A549 (cell line): ENCODE measurements around the gene DHRS12. TPM values are rescaled to one million over a fixed set of nuclear protein-coding genes. Genes with fewer than 3 reads are reported as not detected.

ENCODE experiments used
- ATAC-seq, 2 experiments: fragments of 200-7000 bp in 1 of 2; fragments of >200 bp in 1 of 2; cut with Nextera tagmentation in 1 of 2; cut with Tn5 transposase in 1 of 2; 3 replicates each; pipeline versions ENCODE4 v1.8.0 to v1.9.1; 2018 to 2020; ENCODE audit warnings: mild to moderate bottlenecking in 1 of 2, moderate library complexity in 1 of 2
- CTCF ChIA-PET: fragments of 300-600 bp; sonication (Branson Sonifier 250); formaldehyde crosslinking; extraction: SDS; loops from one replicate; lab custom pipeline; 2021; ENCODE audit warnings: antibody characterized with exemption, inconsistent platforms; lab: Yijun Ruan, JAX
- POLR2A ChIA-PET: fragments of 350-600 bp; formaldehyde crosslinking; extraction: SDS; loops from one replicate; lab custom pipeline; 2021; ENCODE audit warnings: antibody characterized with exemption, inconsistent platforms; lab: Yijun Ruan, JAX
- DNase-seq, 2 experiments: peaks; one replicate each; pipeline versions ENCODE4 v3.0.0 to v3.0.0-alpha.2; 2011 to 2016; ENCODE audit warnings: low read depth in 1 of 2, low spot score in 1 of 2
- FAIRE-seq: peaks from 2 replicates; lab custom pipeline; 2011; peaks lifted over from hg19 to GRCh38; lab: Jason Lieb, UNC
- H3K27ac ChIP-seq, 2 experiments: fragments of >200 bp; sonication (Bioruptor Twin); formaldehyde crosslinking; 3 replicates each; pipeline ENCODE4 v1.5.1; 2016 to 2017
- H3K4me1 ChIP-seq: fragments of >200 bp; sonication (Bioruptor Twin); formaldehyde crosslinking; 3 replicates; pipeline ENCODE4 v1.6.1; 2016
- H3K4me2 ChIP-seq: fragments of >200 bp; sonication (Bioruptor Twin); formaldehyde crosslinking; 3 replicates; pipeline ENCODE4 v1.6.1; 2016
- H3K4me3 ChIP-seq: fragments of >200 bp; sonication (Bioruptor Twin); formaldehyde crosslinking; 3 replicates; pipeline ENCODE4 v1.5.1; 2016
- H3K9me3 ChIP-seq: fragments of >200 bp; sonication (Bioruptor Twin); formaldehyde crosslinking; 3 replicates; pipeline ENCODE4 v1.6.1; 2016
- CBX2 ChIP-seq: fragments of 200-600 bp; sonication (generic); IDR thresholded peaks from 2 replicates; pipeline ENCODE4 v1.6.1; 2016; ENCODE audit warnings: low read depth, mild to moderate bottlenecking, borderline replicate concordance
- CEBPB ChIP-seq, 2 experiments: fragments of >200 bp in 1 of 2; sonication (Bioruptor Twin) in 1 of 2; formaldehyde crosslinking in 1 of 2; IDR thresholded peaks; 2 replicates each; pipeline ENCODE4 v1.6.1; 2012 to 2016
- CHD4 ChIP-seq: fragments of 200-600 bp; sonication (generic); IDR thresholded peaks from 2 replicates; pipeline ENCODE4 v1.6.1; 2016; ENCODE audit warnings: antibody characterized with exemption, mild to moderate bottlenecking, borderline replicate concordance
- EHF ChIP-seq: fragments of 250-450 bp; sonication (Bioruptor Pico); IDR thresholded peaks from 2 replicates; pipeline ENCODE4 v1.5.0; 2020; ENCODE audit warnings: mild to moderate bottlenecking
- ESRRA ChIP-seq: fragments of 150-350 bp; IDR thresholded peaks from 2 replicates; pipeline ENCODE4 v1.6.1; 2014; ENCODE audit warnings: mild to moderate bottlenecking, low read length, borderline replicate concordance
- FOSB ChIP-seq: fragments of 250-450 bp; sonication (Bioruptor Pico); IDR thresholded peaks from 2 replicates; pipeline ENCODE4 v1.5.0; 2020; ENCODE audit warnings: mild to moderate bottlenecking, moderate library complexity
- FOXS1 ChIP-seq: fragments of 250-450 bp; sonication (Bioruptor Pico); IDR thresholded peaks from 2 replicates; pipeline ENCODE4 v1.5.0; 2020; ENCODE audit warnings: mild to moderate bottlenecking, moderate library complexity
- GATA3 ChIP-seq: IDR thresholded peaks from 2 replicates; pipeline ENCODE4 v1.6.1; 2012; ENCODE audit warnings: borderline replicate concordance
- HDAC2 ChIP-seq: fragments of 200-600 bp; sonication (generic); IDR thresholded peaks from 2 replicates; pipeline ENCODE4 v1.6.1; 2016
- HEYL ChIP-seq: fragments of 250-450 bp; sonication (Bioruptor Pico); IDR thresholded peaks from 2 replicates; pipeline ENCODE4 v1.8.0; 2021; ENCODE audit warnings: mild to moderate bottlenecking, moderate library complexity
- HOXA7 ChIP-seq: fragments of 250-450 bp; sonication (Bioruptor Pico); IDR thresholded peaks from 2 replicates; pipeline ENCODE4 v1.5.0; 2020; ENCODE audit warnings: mild to moderate bottlenecking, moderate library complexity
- HOXB13 ChIP-seq: fragments of 250-450 bp; sonication (Bioruptor Pico); IDR thresholded peaks from 2 replicates; pipeline ENCODE4 v1.5.0; 2020; ENCODE audit warnings: low read depth, mild to moderate bottlenecking, moderate library complexity
- HOXB5 ChIP-seq: fragments of 250-450 bp; sonication (Bioruptor Pico); IDR thresholded peaks from 2 replicates; pipeline ENCODE4 v1.5.0; 2020; ENCODE audit warnings: mild to moderate bottlenecking, moderate library complexity
- JUNB ChIP-seq: fragments of >200 bp; sonication (Bioruptor Twin); formaldehyde crosslinking; IDR thresholded peaks from 2 replicates; pipeline ENCODE4 v1.6.1; 2016
- KDM5A ChIP-seq: fragments of 200-600 bp; sonication (generic); IDR thresholded peaks from 2 replicates; pipeline ENCODE4 v1.6.1; 2016; ENCODE audit warnings: antibody characterized with exemption, mild to moderate bottlenecking
- MYC ChIP-seq: IDR thresholded peaks from 2 replicates; pipeline ENCODE4 v1.6.1; 2012; ENCODE audit warnings: mild to moderate bottlenecking, inconsistent platforms, low read length, improper control_type of control experiment, borderline replicate concordance
- NR3C1 ChIP-seq: fragments of >200 bp; sonication (Bioruptor Twin); formaldehyde crosslinking; IDR thresholded peaks from 3 replicates; pipeline ENCODE4 v1.6.1; 2017
- PHF8 ChIP-seq: fragments of 200-600 bp; sonication (generic); IDR thresholded peaks from 2 replicates; pipeline ENCODE4 v1.6.1; 2016; ENCODE audit warnings: low read depth, mild to moderate bottlenecking, antibody characterized with exemption, moderate library complexity, borderline replicate concordance
- RCOR1 ChIP-seq: fragments of 150-350 bp; IDR thresholded peaks from 2 replicates; pipeline ENCODE4 v1.6.1; 2014; ENCODE audit warnings: antibody characterized with exemption, low read length, low read depth
- RFX5 ChIP-seq: fragments of 450-650 bp; IDR thresholded peaks from 2 replicates; pipeline ENCODE4 v1.7.1; 2014; ENCODE audit warnings: antibody characterized with exemption, mild to moderate bottlenecking, moderate library complexity
- SREBF2 ChIP-seq: fragments of 450-650 bp; IDR thresholded peaks from 2 replicates; pipeline ENCODE4 v1.6.1; 2014; ENCODE audit warnings: mild to moderate bottlenecking, moderate library complexity
- TFCP2L1 ChIP-seq: fragments of 250-450 bp; sonication (Bioruptor Pico); IDR thresholded peaks from 2 replicates; pipeline ENCODE4 v1.5.0; 2021; ENCODE audit warnings: mild to moderate bottlenecking
- ZC3H11A ChIP-seq: fragments of 450-650 bp; IDR thresholded peaks from 2 replicates; pipeline ENCODE4 v1.6.1; 2014; ENCODE audit warnings: antibody characterized with exemption, mild to moderate bottlenecking
- ZNF302 ChIP-seq: fragments of 250-450 bp; sonication (Bioruptor Pico); IDR thresholded peaks from 2 replicates; pipeline ENCODE4 v1.9.0; 2021; ENCODE audit warnings: inconsistent platforms, mild to moderate bottlenecking, moderate library complexity
- ZSCAN20 ChIP-seq: fragments of 250-450 bp; sonication (Bioruptor Pico); IDR thresholded peaks from 2 replicates; pipeline ENCODE4 v1.8.0; 2022; ENCODE audit warnings: mild to moderate bottlenecking, moderate library complexity
- WGBS: methylation state at CpG from one replicate; pipeline ENCODE4 v1.1.6; 2017; ENCODE audit errors: missing lambda C conversion rate; 5-methylcytosine and 5-hydroxymethylcytosine counted together
- polyA plus RNA-seq, 4 experiments: library from polyadenylated mRNA; depleted of rRNA in 3 of 4; stranded (reverse); fragments of >200 nt; fragmentation: RNase III in 1 of 4; extraction: RNeasy Plus Mini Kit Qiagen cat#74134 plus additional on column Dnase treatment in 1 of 4; gene quantifications; 2 replicates in 3 of 4; 3 replicates in 1 of 4; pipeline ENCODE4 v1.2.3, GENCODE V29; 2011 to 2017
- TF ChIP-seq, protein P1 (sequence below): fragments of 150-350 bp; IDR thresholded peaks from 2 replicates; pipeline ENCODE4 v1.6.1; 2014; ENCODE audit warnings: low read depth, mild to moderate bottlenecking, low read length
- TF ChIP-seq, protein P2 (sequence below): IDR thresholded peaks from 2 replicates; pipeline ENCODE4 v1.6.1; 2012; ENCODE audit warnings: low read depth, borderline replicate concordance
- TF ChIP-seq, protein P3 (sequence below): fragments of 250-450 bp; sonication (Bioruptor Pico); IDR thresholded peaks from 2 replicates; pipeline ENCODE4 v1.5.0; 2020; ENCODE audit warnings: low read depth, mild to moderate bottlenecking, moderate library complexity
- TF ChIP-seq, protein P4 (sequence below): fragments of >200 bp; sonication (Bioruptor Twin); formaldehyde crosslinking; IDR thresholded peaks from 3 replicates; pipeline ENCODE4 v1.6.1; 2016
- TF ChIP-seq, protein P5 (sequence below): fragments of >200 bp; sonication (Bioruptor Twin); formaldehyde crosslinking; IDR thresholded peaks from 2 replicates; pipeline ENCODE4 v1.6.1; 2016
- TF ChIP-seq, protein P6 (sequence below): fragments of 450-650 bp; IDR thresholded peaks from 2 replicates; pipeline ENCODE4 v1.6.1; 2014; ENCODE audit warnings: antibody characterized with exemption

Gene DHRS12
- polyA plus RNA-seq, 2 of the 4 experiments (the other 2 are of a cell fraction), result 4.2 to 7.5 TPM

DNA sequence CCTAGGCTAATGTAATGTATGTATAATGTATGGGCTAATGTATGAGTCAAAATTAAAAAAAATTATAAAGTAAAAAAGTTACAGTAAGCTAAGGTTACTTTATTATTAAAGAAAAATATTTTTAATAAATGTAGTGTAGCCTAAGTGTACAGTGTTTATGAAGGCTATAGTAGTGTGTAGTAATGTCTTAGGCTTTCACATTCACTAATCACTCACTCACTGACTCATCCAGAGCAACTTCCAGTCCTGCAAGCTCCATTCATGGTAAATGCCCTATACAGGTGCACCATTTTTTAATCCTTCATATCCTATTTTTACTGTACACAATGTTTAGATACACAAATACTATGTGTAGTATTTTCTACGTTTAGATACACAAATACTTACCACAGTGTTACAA, 42.8 kb upstream of the DHRS12 start:
- Histone ChIP-seq H3K27ac (no peak overlapping the region), H3K4me3 (no peak overlapping the region), H3K4me2 (no peak overlapping the region), H3K4me1 (0 out of 3 replicates have a peak, but pooled peaks cover 5% of the 10 kb centered on the region), H3K9me3 (no peaks in the 10 kb centered on the region)
- CTCF ChIA-PET, result interaction anchor here (0.8 to 2.4 kb wide), 5 partner anchors 9 to 282 kb away, joined by 3 to 7 read pairs (median 3); partner anchors contain the start of gene NEK5
- WGBS, result 18% methylated on average over 1 of the region's 1 CpG
- ATAC-seq (no peak), DNase-seq (no peak)
- POLR2A ChIA-PET, result no interaction called here
- TF ChIP-seq ZSCAN20 (CRISPR knock-in tag), result no peak
- TF ChIP-seq HOXB13 (CRISPR knock-in tag), result no peak
- no peak for TF ChIP-seq CEBPB (IDR thresholded peaks at IDR 0.05)
- TF ChIP-seq CHD4, result no peak
- no peak for TF ChIP-seq HEYL
- TF ChIP-seq EHF, result no peak
- TF ChIP-seq, protein P1, sequence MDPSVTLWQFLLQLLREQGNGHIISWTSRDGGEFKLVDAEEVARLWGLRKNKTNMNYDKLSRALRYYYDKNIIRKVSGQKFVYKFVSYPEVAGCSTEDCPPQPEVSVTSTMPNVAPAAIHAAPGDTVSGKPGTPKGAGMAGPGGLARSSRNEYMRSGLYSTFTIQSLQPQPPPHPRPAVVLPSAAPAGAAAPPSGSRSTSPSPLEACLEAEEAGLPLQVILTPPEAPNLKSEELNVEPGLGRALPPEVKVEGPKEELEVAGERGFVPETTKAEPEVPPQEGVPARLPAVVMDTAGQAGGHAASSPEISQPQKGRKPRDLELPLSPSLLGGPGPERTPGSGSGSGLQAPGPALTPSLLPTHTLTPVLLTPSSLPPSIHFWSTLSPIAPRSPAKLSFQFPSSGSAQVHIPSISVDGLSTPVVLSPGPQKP, result no peak
- TF ChIP-seq, protein P2, sequence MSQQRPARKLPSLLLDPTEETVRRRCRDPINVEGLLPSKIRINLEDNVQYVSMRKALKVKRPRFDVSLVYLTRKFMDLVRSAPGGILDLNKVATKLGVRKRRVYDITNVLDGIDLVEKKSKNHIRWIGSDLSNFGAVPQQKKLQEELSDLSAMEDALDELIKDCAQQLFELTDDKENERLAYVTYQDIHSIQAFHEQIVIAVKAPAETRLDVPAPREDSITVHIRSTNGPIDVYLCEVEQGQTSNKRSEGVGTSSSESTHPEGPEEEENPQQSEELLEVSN, result no peak
- no peak for TF ChIP-seq FOSB (CRISPR knock-in tag)
- TF ChIP-seq SREBF2, result no peak
- TF ChIP-seq, protein P3, sequence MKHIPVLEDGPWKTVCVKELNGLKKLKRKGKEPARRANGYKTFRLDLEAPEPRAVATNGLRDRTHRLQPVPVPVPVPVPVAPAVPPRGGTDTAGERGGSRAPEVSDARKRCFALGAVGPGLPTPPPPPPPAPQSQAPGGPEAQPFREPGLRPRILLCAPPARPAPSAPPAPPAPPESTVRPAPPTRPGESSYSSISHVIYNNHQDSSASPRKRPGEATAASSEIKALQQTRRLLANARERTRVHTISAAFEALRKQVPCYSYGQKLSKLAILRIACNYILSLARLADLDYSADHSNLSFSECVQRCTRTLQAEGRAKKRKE, result no peak
- TF ChIP-seq HDAC2, result no peak
- TF ChIP-seq KDM5A, result no peak
- TF ChIP-seq, protein P4, sequence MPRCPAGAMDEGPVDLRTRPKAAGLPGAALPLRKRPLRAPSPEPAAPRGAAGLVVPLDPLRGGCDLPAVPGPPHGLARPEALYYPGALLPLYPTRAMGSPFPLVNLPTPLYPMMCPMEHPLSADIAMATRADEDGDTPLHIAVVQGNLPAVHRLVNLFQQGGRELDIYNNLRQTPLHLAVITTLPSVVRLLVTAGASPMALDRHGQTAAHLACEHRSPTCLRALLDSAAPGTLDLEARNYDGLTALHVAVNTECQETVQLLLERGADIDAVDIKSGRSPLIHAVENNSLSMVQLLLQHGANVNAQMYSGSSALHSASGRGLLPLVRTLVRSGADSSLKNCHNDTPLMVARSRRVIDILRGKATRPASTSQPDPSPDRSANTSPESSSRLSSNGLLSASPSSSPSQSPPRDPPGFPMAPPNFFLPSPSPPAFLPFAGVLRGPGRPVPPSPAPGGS, result no peak
- no peak for TF ChIP-seq GATA3
- TF ChIP-seq JUNB, result no peak
- TF ChIP-seq, all 56 proteins: peak for 0
- no peak for FAIRE-seq

DNA sequence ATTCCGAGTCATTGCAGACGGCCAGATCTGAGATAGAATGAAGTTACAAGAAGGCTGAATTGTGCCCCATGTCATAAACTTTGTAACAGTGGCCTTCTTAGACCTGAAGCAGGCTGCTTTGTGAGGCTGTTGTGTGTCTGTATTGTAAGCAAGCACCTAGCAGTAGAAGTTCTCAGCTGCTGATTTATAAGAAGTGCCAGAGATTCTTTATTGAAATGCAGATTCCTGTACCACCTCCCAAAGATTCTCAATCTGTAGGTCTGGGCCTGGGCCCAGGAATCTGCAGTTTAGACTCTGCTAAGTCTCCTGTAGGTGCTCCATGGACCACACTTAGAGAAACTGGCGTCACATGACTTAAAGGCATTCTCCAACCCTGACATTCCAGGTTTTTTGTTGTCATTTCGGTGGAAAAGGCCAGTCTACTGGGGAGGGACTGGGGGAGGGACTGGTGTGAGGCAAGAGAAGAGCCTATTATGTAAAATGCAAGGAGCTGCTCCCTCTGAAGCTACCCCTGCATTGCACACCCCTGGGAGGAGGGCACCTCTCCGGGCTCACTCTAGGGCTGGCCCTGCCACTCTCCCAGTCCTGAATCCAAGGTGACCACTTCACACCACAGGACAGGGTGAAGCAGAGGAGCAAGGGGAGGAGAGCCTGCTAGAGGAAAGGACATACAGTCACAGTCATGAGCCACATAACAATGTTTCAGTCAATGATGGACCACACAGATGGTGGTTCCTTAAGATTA, 41.8 kb upstream of the DHRS12 start:
- Histone ChIP-seq H3K4me2 (peak overlapping the region; percentile 71), H3K4me3 (0 out of 3 replicates have a peak overlapping the region, but pooled peaks have one; percentile 15), H3K9me3 (no peaks in the 10 kb centered on the region), H3K27ac (peak overlapping the region; percentile 40 to 71; a peak in 3 of 6 replicates), H3K4me1 (0 out of 3 replicates have a peak, but pooled peaks cover 5% of the 10 kb centered on the region)
- WGBS, result 42% methylated on average over 5 of the region's 5 CpGs
- ChIA-PET POLR2A (no interaction called here), CTCF (interaction anchor here (0.6 to 2.5 kb wide), 13 partner anchors 13 to 284 kb away, joined by 3 to 8 read pairs (median 4); partner anchors contain the start of genes CCDC70 and NEK5)
- TF ChIP-seq ESRRA (no peak), FOXS1 (CRISPR knock-in tag) (no peak), RFX5 (no peak), PHF8 (no peak), HOXA7 (CRISPR knock-in tag) (no peak), HOXB5 (no peak), EHF (no peak), NR3C1 (no peak), TFCP2L1 (no peak), ZNF302 (no peak), CBX2 (no peak), ZC3H11A (no peak), CHD4 (no peak), GATA3 (no peak), HDAC2 (no peak), MYC (no peak), RCOR1 (no peak)
- TF ChIP-seq, protein P5, sequence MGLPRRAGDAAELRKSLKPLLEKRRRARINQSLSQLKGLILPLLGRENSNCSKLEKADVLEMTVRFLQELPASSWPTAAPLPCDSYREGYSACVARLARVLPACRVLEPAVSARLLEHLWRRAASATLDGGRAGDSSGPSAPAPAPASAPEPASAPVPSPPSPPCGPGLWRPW, result no peak
- TF ChIP-seq, protein P6, sequence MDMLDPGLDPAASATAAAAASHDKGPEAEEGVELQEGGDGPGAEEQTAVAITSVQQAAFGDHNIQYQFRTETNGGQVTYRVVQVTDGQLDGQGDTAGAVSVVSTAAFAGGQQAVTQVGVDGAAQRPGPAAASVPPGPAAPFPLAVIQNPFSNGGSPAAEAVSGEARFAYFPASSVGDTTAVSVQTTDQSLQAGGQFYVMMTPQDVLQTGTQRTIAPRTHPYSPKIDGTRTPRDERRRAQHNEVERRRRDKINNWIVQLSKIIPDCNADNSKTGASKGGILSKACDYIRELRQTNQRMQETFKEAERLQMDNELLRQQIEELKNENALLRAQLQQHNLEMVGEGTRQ, result no peak
- DNase-seq (no peak), FAIRE-seq (no peak), ATAC-seq (peak in 1 of 2 experiments; percentile 21; a peak in 2 of 6 replicates)
